B cell (primary cell): ENCODE data around the gene NRP1. TPM values are rescaled to one million over a fixed set of nuclear protein-coding genes. Genes with fewer than 3 reads are reported as not detected.

Experiments used
- ATAC-seq: fragments of 200-7000 bp; cut with Tn5 transposase; one replicate; pipeline ENCODE4 v1.10.0; 2021; ENCODE audit warnings: low read depth, mild to moderate bottlenecking, moderate number of reproducible peaks, moderate library complexity
- CTCF ChIA-PET: fragments of 350-600 bp; sonication (Branson Sonifier 250); formaldehyde crosslinking; loops from one replicate; lab custom pipeline; 2021; ENCODE audit warnings: antibody characterized with exemption, inconsistent platforms; lab: Charles Lee
- POLR2A ChIA-PET: fragments of 350-600 bp; sonication (Branson Sonifier 250); formaldehyde crosslinking; loops from one replicate; lab custom pipeline; 2021; ENCODE audit warnings: antibody characterized with exemption; lab: Charles Lee
- DNase-seq: peaks from one replicate; pipeline ENCODE4 v3.0.0; 2013
- H2AFZ ChIP-seq: 2 replicates; pipeline ENCODE4 v1.6.1; 2012; ENCODE audit warnings: mild to moderate bottlenecking, low read depth, low read length; ENCODE audit not compliant: insufficient read depth, poor library complexity, severe bottlenecking
- H3K27ac ChIP-seq, 2 donors: 1 replicate in 1 of 2; 2 replicates in 1 of 2; pipeline ENCODE4 v1.5.1; 2012 to 2013; ENCODE audit warnings: low read length in 2 of 2, mild to moderate bottlenecking in 2 of 2, moderate library complexity in 1 of 2
- H3K27me3 ChIP-seq, 4 experiments: fragments of 200-600 bp in 1 of 4; sonication (generic) in 1 of 4; replicated peaks in 1 of 4; 1 replicate in 2 of 4; 2 replicates in 2 of 4; pipeline versions ENCODE4 v1.6.1 to v1.7.0; 2013 to 2016; ENCODE audit warnings: low read length in 3 of 4, mild to moderate bottlenecking in 2 of 4, mixed read lengths in 1 of 4, moderate library complexity in 1 of 4; ENCODE audit not compliant: insufficient read depth in 4 of 4, control insufficient read depth in 3 of 4; ENCODE audit errors: control extremely low read depth in 1 of 4
- H3K36me3 ChIP-seq, 2 experiments: replicated peaks in 1 of 2; 1 replicate in 1 of 2; 2 replicates in 1 of 2; pipeline versions ENCODE4 v1.6.1 to v1.7.1; 2013; ENCODE audit warnings: low read length in 1 of 2; ENCODE audit not compliant: insufficient read depth in 2 of 2, control insufficient read depth in 1 of 2; ENCODE audit errors: control extremely low read depth in 1 of 2, extremely low read depth in 1 of 2
- H3K4me1 ChIP-seq, 2 donors: fragments of 200-600 bp in 1 of 2; sonication (generic) in 1 of 2; 1 replicate in 1 of 2; 2 replicates in 1 of 2; pipeline versions ENCODE4 v1.5.1 to v1.6.1; 2013 to 2017; ENCODE audit warnings: low read length in 2 of 2; ENCODE audit not compliant: control insufficient read depth in 2 of 2, insufficient read depth in 2 of 2
- H3K4me2 ChIP-seq: replicated peaks from 2 replicates; pipeline ENCODE3; 2012; ENCODE audit warnings: mild to moderate bottlenecking, low read depth, low read length; ENCODE audit not compliant: poor library complexity, severe bottlenecking
- H3K4me3 ChIP-seq, 5 experiments: fragments of 200-600 bp in 1 of 5; sonication (generic) in 1 of 5; 1 replicate in 3 of 5; 2 replicates in 2 of 5; pipeline versions ENCODE4 v1.5.1 to v1.7.0; 2011 to 2016; ENCODE audit warnings: low read length in 4 of 5, mild to moderate bottlenecking in 4 of 5, low read depth in 2 of 5, control low read depth in 1 of 5, moderate library complexity in 1 of 5; ENCODE audit not compliant: insufficient read depth in 1 of 5; ENCODE audit errors: control extremely low read depth in 1 of 5, extremely low read depth in 1 of 5
- H3K79me2 ChIP-seq: fragments of 200-600 bp; sonication (generic); one replicate; pipeline ENCODE4 v1.6.0; 2016; ENCODE audit warnings: low read length; ENCODE audit not compliant: control insufficient read depth, insufficient read depth
- H3K9ac ChIP-seq: fragments of 200-600 bp; sonication (generic); 2 replicates; pipeline ENCODE4 v1.6.1; 2017; ENCODE audit warnings: mild to moderate bottlenecking, low read length, moderate library complexity
- H3K9me3 ChIP-seq, 3 donors: one replicate each; pipeline versions ENCODE4 v1.6.1 to v1.7.1; 2013; ENCODE audit warnings: low read length in 2 of 3; ENCODE audit not compliant: control insufficient read depth in 2 of 3, insufficient read depth in 1 of 3; ENCODE audit errors: control extremely low read depth in 1 of 3
- H4K20me1 ChIP-seq: 2 replicates; pipeline ENCODE4 v1.6.0; 2012; ENCODE audit warnings: mild to moderate bottlenecking, low read length; ENCODE audit not compliant: insufficient read depth, control insufficient read depth, poor library complexity, severe bottlenecking
- H3K27ac Mint-ChIP-seq: one replicate; pipeline ENCODE4 v1.8.0; 2021; ENCODE audit warnings: mixed read lengths
- H3K27me3 Mint-ChIP-seq: one replicate; pipeline ENCODE4 v1.8.0; 2021; ENCODE audit warnings: mixed read lengths
- H3K4me1 Mint-ChIP-seq: one replicate; pipeline ENCODE4 v1.8.0; 2021; ENCODE audit warnings: mixed read lengths
- H3K4me3 Mint-ChIP-seq: one replicate; pipeline ENCODE4 v1.8.0; 2021; ENCODE audit warnings: mixed read lengths
- H3K9me3 Mint-ChIP-seq: one replicate; pipeline ENCODE4 v1.8.0; 2022; ENCODE audit warnings: mixed read lengths; ENCODE audit not compliant: insufficient read depth
- EZH2 ChIP-seq: IDR thresholded peaks from 2 replicates; pipeline ENCODE4 v1.6.1; 2012; ENCODE audit warnings: borderline replicate concordance, low read depth, mild to moderate bottlenecking, moderate library complexity, low read length; ENCODE audit not compliant: insufficient read depth, poor library complexity, severe bottlenecking
- WGBS: methylation state at CpG from one replicate; pipeline ENCODE4 v1.1.5; 2013; ENCODE audit warnings: missing lambda C conversion rate; ENCODE audit not compliant: insufficient coverage; 5-methylcytosine and 5-hydroxymethylcytosine counted together
- intact Hi-C: fragments of 100-400 bp; cut with micrococcal nuclease; formaldehyde crosslinking; loops from one replicate; pipeline ENCODE4 v1.10.0; 2022
- polyA plus RNA-seq: library from polyadenylated mRNA; depleted of rRNA; stranded (reverse); fragments of >200 nt; gene quantifications from 2 replicates; pipeline ENCODE4 v1.2.3, GENCODE V29; 2012
- total RNA-seq, 2 donors: library from RNA; stranded (reverse); fragments of 120-200 nt in 1 of 2; gene quantifications; 1 replicate in 1 of 2; 2 replicates in 1 of 2; pipeline versions ENCODE4 v1.2.3 to v1.2.4, GENCODE V29; 2013 to 2022
- TF ChIP-seq, protein P1 (sequence below): fragments of 200-600 bp; IDR thresholded peaks from one replicate; pipeline ENCODE4 v1.8.0; 2022; ENCODE audit warnings: antibody characterized with exemption, mild to moderate bottlenecking

Gene NRP1
- total and polyA plus RNA-seq, 2 donors (not counting 1 experiment from before 2014, with no cell fraction given), result 0.34 TPM; not detected in 1

GRCh38 chr10:33129996-33130386 lies 204.5 kb downstream of the NRP1 start:
- DNase-seq, result no peak
- ChIA-PET POLR2A (no interaction called here), CTCF (interaction anchor here (0.6 to 0.9 kb wide), 2 partner anchors 9 to 121 kb away, joined by 3 to 4 read pairs; no protein-coding TSS in a partner anchor)
- Histone ChIP-seq H2AFZ (no peak overlapping the region), H3K27me3 (no peaks in the 10 kb centered on the region), H3K4me1 (peaks cover 13 to 36% of the 10 kb centered on the region in 2 donors), H3K9me3 (peaks cover 0 to 3% (median 0%) of the 10 kb centered on the region in 3 donors), H3K36me3 (no peaks in the 10 kb centered on the region), H3K9ac (no peak overlapping the region), H3K79me2 (no peaks in the 10 kb centered on the region), H3K4me3 (no peak overlapping the region), H3K27ac (no peak overlapping the region), H3K4me2 (no peak overlapping the region), H4K20me1 (no peaks in the 10 kb centered on the region)
- Mint-ChIP-seq H3K27ac (no peak overlapping the region), H3K9me3 (no peaks in the 10 kb centered on the region), H3K4me3 (no peak overlapping the region), H3K27me3 (no peaks in the 10 kb centered on the region), H3K4me1 (peaks cover 50% of the 10 kb centered on the region)
- intact Hi-C loops, result loop anchor here (5.0 kb wide), 1 partner anchor 193 kb away; no protein-coding TSS in a partner anchor
- ATAC-seq, result no peak
- TF ChIP-seq, protein P1, sequence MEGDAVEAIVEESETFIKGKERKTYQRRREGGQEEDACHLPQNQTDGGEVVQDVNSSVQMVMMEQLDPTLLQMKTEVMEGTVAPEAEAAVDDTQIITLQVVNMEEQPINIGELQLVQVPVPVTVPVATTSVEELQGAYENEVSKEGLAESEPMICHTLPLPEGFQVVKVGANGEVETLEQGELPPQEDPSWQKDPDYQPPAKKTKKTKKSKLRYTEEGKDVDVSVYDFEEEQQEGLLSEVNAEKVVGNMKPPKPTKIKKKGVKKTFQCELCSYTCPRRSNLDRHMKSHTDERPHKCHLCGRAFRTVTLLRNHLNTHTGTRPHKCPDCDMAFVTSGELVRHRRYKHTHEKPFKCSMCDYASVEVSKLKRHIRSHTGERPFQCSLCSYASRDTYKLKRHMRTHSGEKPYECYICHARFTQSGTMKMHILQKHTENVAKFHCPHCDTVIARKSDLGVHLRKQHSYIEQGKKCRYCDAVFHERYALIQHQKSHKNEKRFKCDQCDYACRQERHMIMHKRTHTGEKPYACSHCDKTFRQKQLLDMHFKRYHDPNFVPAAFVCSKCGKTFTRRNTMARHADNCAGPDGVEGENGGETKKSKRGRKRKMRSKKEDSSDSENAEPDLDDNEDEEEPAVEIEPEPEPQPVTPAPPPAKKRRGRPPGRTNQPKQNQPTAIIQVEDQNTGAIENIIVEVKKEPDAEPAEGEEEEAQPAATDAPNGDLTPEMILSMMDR, result no peak
- TF ChIP-seq EZH2, result no peak
- 100% methylated on average over 2 of the region's 5 CpGs for WGBS

GRCh38 chr10:33129141-33129995 lies 205.1 kb downstream of the NRP1 start:
- POLR2A ChIA-PET, result no interaction called here
- TF ChIP-seq, protein P1, result no peak
- no peak for TF ChIP-seq EZH2
- no peak overlapping the region for H2AFZ ChIP-seq
- peaks cover 48% of the 10 kb centered on the region for H3K4me1 Mint-ChIP-seq
- intact Hi-C loops, result no loop called here
- H4K20me1 ChIP-seq, result no peaks in the 10 kb centered on the region
- no peaks in the 10 kb centered on the region for H3K79me2 ChIP-seq
- H3K27me3 ChIP-seq, result no peaks in the 10 kb centered on the region
- peaks cover 13 to 36% of the 10 kb centered on the region in 2 donors for H3K4me1 ChIP-seq
- ATAC-seq (no peak), DNase-seq (no peak)
- H3K9ac ChIP-seq, result no peak overlapping the region
- no peaks in the 10 kb centered on the region for H3K27me3 Mint-ChIP-seq
- no peaks in the 10 kb centered on the region for H3K36me3 ChIP-seq
- peaks cover 0 to 3% (median 0%) of the 10 kb centered on the region in 3 donors for H3K9me3 ChIP-seq
- H3K9me3 Mint-ChIP-seq, result no peaks in the 10 kb centered on the region
- 100% methylated on average over 3 of the region's 10 CpGs for WGBS
- no peak overlapping the region for H3K27ac ChIP-seq
- H3K4me3 Mint-ChIP-seq, result no peak overlapping the region
- no peak overlapping the region for H3K4me2 ChIP-seq
- H3K4me3 ChIP-seq, result no peak overlapping the region
- CTCF ChIA-PET, result interaction anchor here (0.6 to 1.1 kb wide), 3 partner anchors 10 to 120 kb away, joined by 3 to 4 read pairs (median 3); no protein-coding TSS in a partner anchor
- peak overlapping the region; percentile 7 for H3K27ac Mint-ChIP-seq
